ENCODE results near the gene RPP25. TPM values are rescaled to one million over a fixed set of nuclear protein-coding genes. Genes with fewer than 3 reads are reported as not detected.

Gene RPP25
- total and polyA plus RNA-seq, 2 of the 13 experiments (the other 11 are each of a cell fraction or from before 2014, with no cell fraction given), result 0.05 to 0.11 TPM

DNA sequence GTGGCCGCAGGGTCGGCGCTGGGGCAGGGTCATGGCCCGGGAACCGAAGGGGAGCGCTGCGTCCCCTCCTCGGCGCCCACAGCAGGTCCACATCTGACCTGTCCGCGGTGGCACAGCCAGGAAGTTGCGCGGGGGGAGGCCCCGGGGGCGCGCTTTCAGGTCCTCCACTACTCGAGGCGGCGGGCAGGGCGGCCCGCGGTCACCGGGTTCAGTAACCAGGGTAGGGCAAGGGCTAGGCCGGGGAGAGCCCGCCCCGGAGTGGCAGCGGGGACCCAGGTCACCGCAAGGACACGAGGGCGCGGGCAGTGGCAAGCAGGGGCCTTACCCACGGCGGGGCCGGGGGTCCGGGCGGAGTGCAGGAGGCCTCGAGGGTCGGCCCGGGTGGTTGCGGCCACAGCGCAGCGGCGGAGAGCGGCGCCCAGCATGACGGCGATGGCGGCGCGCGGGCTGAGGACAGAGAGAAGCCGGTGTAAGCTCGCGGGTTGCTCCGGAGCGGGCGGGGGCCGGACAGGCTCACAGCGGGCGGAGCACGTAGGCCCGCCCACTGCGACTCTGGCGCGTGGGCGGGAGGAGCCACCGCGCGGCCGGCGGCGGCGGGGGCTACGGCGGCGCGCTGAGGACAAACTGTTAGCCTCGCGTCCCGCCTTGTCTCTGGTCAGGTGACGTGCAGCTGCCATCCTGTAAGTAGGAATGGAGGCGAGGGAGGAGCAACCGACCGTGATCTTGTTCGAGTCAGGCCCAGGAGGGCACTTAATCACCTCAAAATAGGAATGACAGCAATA is 18.8 kb downstream of the RPP25 start, which contains the start of gene COX5A (continued):
- TF ChIP-seq, protein P1, sequence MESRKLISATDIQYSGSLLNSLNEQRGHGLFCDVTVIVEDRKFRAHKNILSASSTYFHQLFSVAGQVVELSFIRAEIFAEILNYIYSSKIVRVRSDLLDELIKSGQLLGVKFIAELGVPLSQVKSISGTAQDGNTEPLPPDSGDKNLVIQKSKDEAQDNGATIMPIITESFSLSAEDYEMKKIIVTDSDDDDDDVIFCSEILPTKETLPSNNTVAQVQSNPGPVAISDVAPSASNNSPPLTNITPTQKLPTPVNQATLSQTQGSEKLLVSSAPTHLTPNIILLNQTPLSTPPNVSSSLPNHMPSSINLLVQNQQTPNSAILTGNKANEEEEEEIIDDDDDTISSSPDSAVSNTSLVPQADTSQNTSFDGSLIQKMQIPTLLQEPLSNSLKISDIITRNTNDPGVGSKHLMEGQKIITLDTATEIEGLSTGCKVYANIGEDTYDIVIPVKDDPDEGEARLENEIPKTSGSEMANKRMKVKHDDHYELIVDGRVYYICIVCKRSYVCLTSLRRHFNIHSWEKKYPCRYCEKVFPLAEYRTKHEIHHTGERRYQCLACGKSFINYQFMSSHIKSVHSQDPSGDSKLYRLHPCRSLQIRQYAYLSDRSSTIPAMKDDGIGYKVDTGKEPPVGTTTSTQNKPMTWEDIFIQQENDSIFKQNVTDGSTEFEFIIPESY (CRISPR knock-in tag; IDR thresholded peaks at IDR 0.05), result 0 out of 2 replicates have a peak, but pooled peaks have one; percentile 19
- TF ChIP-seq, protein P2, sequence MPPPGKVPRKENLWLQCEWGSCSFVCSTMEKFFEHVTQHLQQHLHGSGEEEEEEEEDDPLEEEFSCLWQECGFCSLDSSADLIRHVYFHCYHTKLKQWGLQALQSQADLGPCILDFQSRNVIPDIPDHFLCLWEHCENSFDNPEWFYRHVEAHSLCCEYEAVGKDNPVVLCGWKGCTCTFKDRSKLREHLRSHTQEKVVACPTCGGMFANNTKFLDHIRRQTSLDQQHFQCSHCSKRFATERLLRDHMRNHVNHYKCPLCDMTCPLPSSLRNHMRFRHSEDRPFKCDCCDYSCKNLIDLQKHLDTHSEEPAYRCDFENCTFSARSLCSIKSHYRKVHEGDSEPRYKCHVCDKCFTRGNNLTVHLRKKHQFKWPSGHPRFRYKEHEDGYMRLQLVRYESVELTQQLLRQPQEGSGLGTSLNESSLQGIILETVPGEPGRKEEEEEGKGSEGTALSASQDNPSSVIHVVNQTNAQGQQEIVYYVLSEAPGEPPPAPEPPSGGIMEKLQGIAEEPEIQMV (CRISPR knock-in tag; IDR thresholded peaks at IDR 0.05; ENCODE audit: low read depth), result no peak; the same call in 1 of the 2 replicates
- TF ChIP-seq, protein P3, sequence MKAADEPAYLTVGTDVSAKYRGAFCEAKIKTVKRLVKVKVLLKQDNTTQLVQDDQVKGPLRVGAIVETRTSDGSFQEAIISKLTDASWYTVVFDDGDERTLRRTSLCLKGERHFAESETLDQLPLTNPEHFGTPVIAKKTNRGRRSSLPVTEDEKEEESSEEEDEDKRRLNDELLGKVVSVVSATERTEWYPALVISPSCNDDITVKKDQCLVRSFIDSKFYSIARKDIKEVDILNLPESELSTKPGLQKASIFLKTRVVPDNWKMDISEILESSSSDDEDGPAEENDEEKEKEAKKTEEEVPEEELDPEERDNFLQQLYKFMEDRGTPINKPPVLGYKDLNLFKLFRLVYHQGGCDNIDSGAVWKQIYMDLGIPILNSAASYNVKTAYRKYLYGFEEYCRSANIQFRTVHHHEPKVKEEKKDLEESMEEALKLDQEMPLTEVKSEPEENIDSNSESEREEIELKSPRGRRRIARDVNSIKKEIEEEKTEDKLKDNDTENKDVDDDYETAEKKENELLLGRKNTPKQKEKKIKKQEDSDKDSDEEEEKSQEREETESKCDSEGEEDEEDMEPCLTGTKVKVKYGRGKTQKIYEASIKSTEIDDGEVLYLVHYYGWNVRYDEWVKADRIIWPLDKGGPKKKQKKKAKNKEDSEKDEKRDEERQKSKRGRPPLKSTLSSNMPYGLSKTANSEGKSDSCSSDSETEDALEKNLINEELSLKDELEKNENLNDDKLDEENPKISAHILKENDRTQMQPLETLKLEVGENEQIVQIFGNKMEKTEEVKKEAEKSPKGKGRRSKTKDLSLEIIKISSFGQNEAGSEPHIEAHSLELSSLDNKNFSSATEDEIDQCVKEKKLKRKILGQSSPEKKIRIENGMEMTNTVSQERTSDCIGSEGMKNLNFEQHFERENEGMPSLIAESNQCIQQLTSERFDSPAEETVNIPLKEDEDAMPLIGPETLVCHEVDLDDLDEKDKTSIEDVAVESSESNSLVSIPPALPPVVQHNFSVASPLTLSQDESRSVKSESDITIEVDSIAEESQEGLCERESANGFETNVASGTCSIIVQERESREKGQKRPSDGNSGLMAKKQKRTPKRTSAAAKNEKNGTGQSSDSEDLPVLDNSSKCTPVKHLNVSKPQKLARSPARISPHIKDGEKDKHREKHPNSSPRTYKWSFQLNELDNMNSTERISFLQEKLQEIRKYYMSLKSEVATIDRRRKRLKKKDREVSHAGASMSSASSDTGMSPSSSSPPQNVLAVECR (CRISPR knock-in tag; IDR thresholded peaks at IDR 0.05; ENCODE audit: borderline replicate concordance), result peak; percentile 97
- TF ChIP-seq HOXD1 (CRISPR knock-in tag; IDR thresholded peaks at IDR 0.05) (no peak), MAZ (IDR thresholded peaks at IDR 0.05; ENCODE audit: borderline replicate concordance, low read depth, low read length) (peak; percentile 87), MAZ (CRISPR knock-in tag; IDR thresholded peaks at IDR 0.05; ENCODE audit: low read depth) (peak; percentile 96), KDM5A (IDR thresholded peaks at IDR 0.05; ENCODE audit: borderline replicate concordance, low read length) (no peak; the same call in none of the 2 replicates), NR2C2 (CRISPR knock-in tag; IDR thresholded peaks at IDR 0.05; ENCODE audit: borderline replicate concordance) (peak; percentile 88), ZNF12 (CRISPR knock-in tag; IDR thresholded peaks at IDR 0.05) (no peak; the same call in 1 of the 2 replicates), MZF1 (CRISPR knock-in tag; IDR thresholded peaks at IDR 0.05; ENCODE audit: borderline replicate concordance) (no peak), ZFYVE20 (CRISPR knock-in tag; IDR thresholded peaks at IDR 0.05; ENCODE audit: borderline replicate concordance, low read depth) (no peak; the same call in 1 of the 2 replicates), SNRNP70 (IDR thresholded peaks at IDR 0.05; ENCODE audit: low read depth, low read length) (no peak), ZMYM3 (CRISPR knock-in tag; IDR thresholded peaks at IDR 0.05) (0 out of 2 replicates have a peak, but pooled peaks have one; percentile 36), ARNT (IDR thresholded peaks at IDR 0.05) (no peak)
- TF ChIP-seq, protein P4, sequence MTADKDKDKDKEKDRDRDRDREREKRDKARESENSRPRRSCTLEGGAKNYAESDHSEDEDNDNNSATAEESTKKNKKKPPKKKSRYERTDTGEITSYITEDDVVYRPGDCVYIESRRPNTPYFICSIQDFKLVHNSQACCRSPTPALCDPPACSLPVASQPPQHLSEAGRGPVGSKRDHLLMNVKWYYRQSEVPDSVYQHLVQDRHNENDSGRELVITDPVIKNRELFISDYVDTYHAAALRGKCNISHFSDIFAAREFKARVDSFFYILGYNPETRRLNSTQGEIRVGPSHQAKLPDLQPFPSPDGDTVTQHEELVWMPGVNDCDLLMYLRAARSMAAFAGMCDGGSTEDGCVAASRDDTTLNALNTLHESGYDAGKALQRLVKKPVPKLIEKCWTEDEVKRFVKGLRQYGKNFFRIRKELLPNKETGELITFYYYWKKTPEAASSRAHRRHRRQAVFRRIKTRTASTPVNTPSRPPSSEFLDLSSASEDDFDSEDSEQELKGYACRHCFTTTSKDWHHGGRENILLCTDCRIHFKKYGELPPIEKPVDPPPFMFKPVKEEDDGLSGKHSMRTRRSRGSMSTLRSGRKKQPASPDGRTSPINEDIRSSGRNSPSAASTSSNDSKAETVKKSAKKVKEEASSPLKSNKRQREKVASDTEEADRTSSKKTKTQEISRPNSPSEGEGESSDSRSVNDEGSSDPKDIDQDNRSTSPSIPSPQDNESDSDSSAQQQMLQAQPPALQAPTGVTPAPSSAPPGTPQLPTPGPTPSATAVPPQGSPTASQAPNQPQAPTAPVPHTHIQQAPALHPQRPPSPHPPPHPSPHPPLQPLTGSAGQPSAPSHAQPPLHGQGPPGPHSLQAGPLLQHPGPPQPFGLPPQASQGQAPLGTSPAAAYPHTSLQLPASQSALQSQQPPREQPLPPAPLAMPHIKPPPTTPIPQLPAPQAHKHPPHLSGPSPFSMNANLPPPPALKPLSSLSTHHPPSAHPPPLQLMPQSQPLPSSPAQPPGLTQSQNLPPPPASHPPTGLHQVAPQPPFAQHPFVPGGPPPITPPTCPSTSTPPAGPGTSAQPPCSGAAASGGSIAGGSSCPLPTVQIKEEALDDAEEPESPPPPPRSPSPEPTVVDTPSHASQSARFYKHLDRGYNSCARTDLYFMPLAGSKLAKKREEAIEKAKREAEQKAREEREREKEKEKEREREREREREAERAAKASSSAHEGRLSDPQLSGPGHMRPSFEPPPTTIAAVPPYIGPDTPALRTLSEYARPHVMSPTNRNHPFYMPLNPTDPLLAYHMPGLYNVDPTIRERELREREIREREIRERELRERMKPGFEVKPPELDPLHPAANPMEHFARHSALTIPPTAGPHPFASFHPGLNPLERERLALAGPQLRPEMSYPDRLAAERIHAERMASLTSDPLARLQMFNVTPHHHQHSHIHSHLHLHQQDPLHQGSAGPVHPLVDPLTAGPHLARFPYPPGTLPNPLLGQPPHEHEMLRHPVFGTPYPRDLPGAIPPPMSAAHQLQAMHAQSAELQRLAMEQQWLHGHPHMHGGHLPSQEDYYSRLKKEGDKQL (CRISPR knock-in tag; IDR thresholded peaks at IDR 0.05; ENCODE audit: low read depth), result no peak

Data from HepG2 (cell line).